ENCODE results near the gene PTX3.

PTX3 gene

GRCh38 chr3:157465741-157466140, 29.1 kb downstream of the PTX3 start:
- no peak overlapping the region for H3K4me3 ChIP-seq (IDR thresholded peaks at IDR 0.05; ENCODE audit: insufficient read depth, low read depth, low read length)
- no peaks in the 10 kb centered on the region for H3K79me2 ChIP-seq (ENCODE audit: insufficient read depth, low read depth)
- no peaks in the 10 kb centered on the region for H3K27me3 ChIP-seq (ENCODE audit: insufficient read depth, low read depth)
- no peak for TF ChIP-seq CTCF (conservative IDR thresholded peaks at IDR 0.05; ENCODE audit: low read depth, low read length)
- no peaks in the 10 kb centered on the region for H3K4me1 ChIP-seq (ENCODE audit: low read depth, poor library complexity, severe bottlenecking)
- no peak overlapping the region for H3K27ac ChIP-seq
- H2AFZ ChIP-seq (ENCODE audit: low read depth), result no peak overlapping the region
- no peaks in the 10 kb centered on the region for H3K36me3 ChIP-seq (ENCODE audit: insufficient read depth)
- H3K4me2 ChIP-seq, result no peak overlapping the region
- H3K9ac ChIP-seq, result no peak overlapping the region
- H4K20me1 ChIP-seq (ENCODE audit: insufficient read depth), result no peaks in the 10 kb centered on the region

- Histone ChIP-seq H3K4me2 (no peak overlapping the region), H3K9ac (no peak overlapping the region), H2AFZ (ENCODE audit: low read depth) (no peak overlapping the region), H3K27ac (no peak overlapping the region), H3K4me3 (IDR thresholded peaks at IDR 0.05; ENCODE audit: insufficient read depth, low read depth, low read length) (no peak overlapping the region), H3K79me2 (ENCODE audit: insufficient read depth, low read depth) (no peaks in the 10 kb centered on the region), H3K27me3 (ENCODE audit: insufficient read depth, low read depth) (no peaks in the 10 kb centered on the region), H4K20me1 (ENCODE audit: insufficient read depth) (no peaks in the 10 kb centered on the region), H3K4me1 (ENCODE audit: low read depth, poor library complexity, severe bottlenecking) (no peaks in the 10 kb centered on the region), H3K36me3 (ENCODE audit: insufficient read depth) (no peaks in the 10 kb centered on the region)
- no peak for TF ChIP-seq CTCF (conservative IDR thresholded peaks at IDR 0.05; ENCODE audit: low read depth, low read length)
Measured at GRCh38 chr3:157467200-157467599, 30.6 kb downstream of the PTX3 start.

- H3K4me1 ChIP-seq (ENCODE audit: low read depth, poor library complexity, severe bottlenecking), result no peaks in the 10 kb centered on the region
- H3K27me3 ChIP-seq (ENCODE audit: insufficient read depth, low read depth), result no peaks in the 10 kb centered on the region
- no peaks in the 10 kb centered on the region for H3K79me2 ChIP-seq (ENCODE audit: insufficient read depth, low read depth)
- no peak overlapping the region for H3K4me3 ChIP-seq (IDR thresholded peaks at IDR 0.05; ENCODE audit: insufficient read depth, low read depth, low read length)
- TF ChIP-seq CTCF (conservative IDR thresholded peaks at IDR 0.05; ENCODE audit: low read depth, low read length), result no peak
- no peak overlapping the region for H3K9ac ChIP-seq
- no peak overlapping the region for H3K27ac ChIP-seq
- H2AFZ ChIP-seq (ENCODE audit: low read depth), result no peak overlapping the region
- no peak overlapping the region for H3K4me2 ChIP-seq
- H4K20me1 ChIP-seq (ENCODE audit: insufficient read depth), result no peaks in the 10 kb centered on the region
- H3K36me3 ChIP-seq (ENCODE audit: insufficient read depth), result no peaks in the 10 kb centered on the region
Measured at GRCh38 chr3:157469561-157470294, 33.1 kb downstream of the PTX3 start.

GRCh38 chr3:157471064-157471463, 34.4 kb downstream of the PTX3 start:
- no peaks in the 10 kb centered on the region for H3K36me3 ChIP-seq (ENCODE audit: insufficient read depth)
- no peak overlapping the region for H3K4me2 ChIP-seq
- no peaks in the 10 kb centered on the region for H3K27me3 ChIP-seq (ENCODE audit: insufficient read depth, low read depth)
- H3K9ac ChIP-seq, result no peak overlapping the region
- H3K27ac ChIP-seq, result no peak overlapping the region
- no peak for TF ChIP-seq CTCF (conservative IDR thresholded peaks at IDR 0.05; ENCODE audit: low read depth, low read length)
- H4K20me1 ChIP-seq (ENCODE audit: insufficient read depth), result no peaks in the 10 kb centered on the region
- no peak overlapping the region for H3K4me3 ChIP-seq (IDR thresholded peaks at IDR 0.05; ENCODE audit: insufficient read depth, low read depth, low read length)
- no peak overlapping the region for H2AFZ ChIP-seq (ENCODE audit: low read depth)
- H3K4me1 ChIP-seq (ENCODE audit: low read depth, poor library complexity, severe bottlenecking), result no peaks in the 10 kb centered on the region
- no peaks in the 10 kb centered on the region for H3K79me2 ChIP-seq (ENCODE audit: insufficient read depth, low read depth)
